DMS53 treated with DMSO at 0.1 percent for 48 hours (cell line): ENCODE measurements around the gene ERI3.
A peak's percentile ranks its signal among the peaks of the same experiment; 100 is the strongest.

Source experiments
- DNase-seq: peaks from one replicate; lab custom pipeline; 2025; ENCODE audit not compliant: unreplicated experiment; lab: John Stamatoyannopoulos, UW

The ERI3 gene

GRCh38 chr1:44318097-44319088 is 36.7 kb downstream of the ERI3 start:
- peak; percentile 47 for DNase-seq

GRCh38 chr1:44316231-44316759 is 38.8 kb downstream of the ERI3 start:
- no peak for DNase-seq

- DNase-seq, result no peak
Observed at GRCh38 chr1:44315521-44315920, 39.5 kb downstream of the ERI3 start.

GRCh38 chr1:44314452-44314851 is 40.6 kb downstream of the ERI3 start:
- no peak for DNase-seq

GRCh38 chr1:44313265-44313918 is 41.7 kb downstream of the ERI3 start:
- DNase-seq, result no peak

GRCh38 chr1:44312399-44313196 is 42.5 kb downstream of the ERI3 start:
- no peak for DNase-seq

GRCh38 chr1:44310006-44310405 is 45.1 kb downstream of the ERI3 start:
- no peak for DNase-seq

- no peak for DNase-seq
Observed at GRCh38 chr1:44305962-44306422, 49.1 kb downstream of the ERI3 start.

GRCh38 chr1:44303532-44303931 is 51.5 kb downstream of the ERI3 start:
- DNase-seq, result no peak

GRCh38 chr1:44302541-44302940 is 52.5 kb downstream of the ERI3 start:
- no peak for DNase-seq

- no peak for DNase-seq
Observed at GRCh38 chr1:44301442-44301841, 53.6 kb downstream of the ERI3 start.

- DNase-seq, result no peak
Observed at GRCh38 chr1:44300852-44301251, 54.2 kb downstream of the ERI3 start.

GRCh38 chr1:44297695-44298400 is 57.2 kb downstream of the ERI3 start:
- DNase-seq, result no peak

- DNase-seq, result no peak
Observed at GRCh38 chr1:44296806-44297205, 58.3 kb downstream of the ERI3 start.

GRCh38 chr1:44296086-44296485 is 59.0 kb downstream of the ERI3 start:
- DNase-seq, result no peak

- peak; percentile 84 for DNase-seq
Observed at GRCh38 chr1:44294588-44295007, 60.5 kb downstream of the ERI3 start.

GRCh38 chr1:44293761-44294315 is 61.2 kb downstream of the ERI3 start:
- peak; percentile 74 for DNase-seq

- DNase-seq, result no peak
Observed at GRCh38 chr1:44292651-44293050, 62.4 kb downstream of the ERI3 start.

- DNase-seq, result no peak
Observed at GRCh38 chr1:44290250-44291094, 64.6 kb downstream of the ERI3 start.
